ENCODE data around the gene ALK. TPM values are rescaled to one million over a fixed set of nuclear protein-coding genes. Genes with fewer than 3 reads are reported as not detected.

The ALK gene
- total and polyA plus RNA-seq, 2 donors (not counting 1 experiment from before 2014, with no cell fraction given): not detected

DNA sequence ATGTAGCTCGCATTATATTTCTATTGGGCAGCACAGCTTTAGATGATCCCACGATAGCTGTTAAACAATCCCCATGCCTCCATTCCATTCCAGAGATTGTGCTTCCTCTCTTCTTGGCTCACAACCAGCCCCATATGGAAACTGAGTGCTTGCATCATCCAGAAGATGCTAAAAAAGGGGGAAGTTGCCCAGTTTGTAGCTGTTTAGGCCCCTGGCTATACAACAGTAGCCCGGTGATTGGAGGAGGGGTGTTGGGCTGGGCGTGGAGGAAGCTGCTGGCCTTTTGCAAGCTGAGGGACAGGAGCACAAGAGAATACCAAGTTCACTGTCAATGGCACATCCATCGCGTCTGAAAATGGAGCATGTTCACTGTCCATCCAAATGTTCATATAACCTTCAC, 360.2 kb downstream of the ALK start:
- H3K4me1 Mint-ChIP-seq: no peaks in the 10 kb centered on the region
- TF ChIP-seq, protein P1, sequence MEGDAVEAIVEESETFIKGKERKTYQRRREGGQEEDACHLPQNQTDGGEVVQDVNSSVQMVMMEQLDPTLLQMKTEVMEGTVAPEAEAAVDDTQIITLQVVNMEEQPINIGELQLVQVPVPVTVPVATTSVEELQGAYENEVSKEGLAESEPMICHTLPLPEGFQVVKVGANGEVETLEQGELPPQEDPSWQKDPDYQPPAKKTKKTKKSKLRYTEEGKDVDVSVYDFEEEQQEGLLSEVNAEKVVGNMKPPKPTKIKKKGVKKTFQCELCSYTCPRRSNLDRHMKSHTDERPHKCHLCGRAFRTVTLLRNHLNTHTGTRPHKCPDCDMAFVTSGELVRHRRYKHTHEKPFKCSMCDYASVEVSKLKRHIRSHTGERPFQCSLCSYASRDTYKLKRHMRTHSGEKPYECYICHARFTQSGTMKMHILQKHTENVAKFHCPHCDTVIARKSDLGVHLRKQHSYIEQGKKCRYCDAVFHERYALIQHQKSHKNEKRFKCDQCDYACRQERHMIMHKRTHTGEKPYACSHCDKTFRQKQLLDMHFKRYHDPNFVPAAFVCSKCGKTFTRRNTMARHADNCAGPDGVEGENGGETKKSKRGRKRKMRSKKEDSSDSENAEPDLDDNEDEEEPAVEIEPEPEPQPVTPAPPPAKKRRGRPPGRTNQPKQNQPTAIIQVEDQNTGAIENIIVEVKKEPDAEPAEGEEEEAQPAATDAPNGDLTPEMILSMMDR (IDR thresholded peaks at IDR 0.05): no peak
- no peak for TF ChIP-seq EZH2 (IDR thresholded peaks at IDR 0.05; ENCODE audit: borderline replicate concordance, insufficient read depth, low read depth, low read length, poor library complexity, severe bottlenecking)
- CTCF ChIA-PET: no interaction called here
- Histone ChIP-seq H3K9me3 (ENCODE audit: control extremely low read depth in 1 of 3, control insufficient read depth in 2 of 3, insufficient read depth in 1 of 3, low read length in 2 of 3) (no peaks in the 10 kb centered on the region), H3K36me3 (replicated peaks in 1 of 2; ENCODE audit: control extremely low read depth in 1 of 2, control insufficient read depth in 1 of 2, extremely low read depth in 1 of 2, insufficient read depth in 2 of 2, low read length in 1 of 2) (no peaks in the 10 kb centered on the region), H3K27me3 (replicated peaks in 1 of 4; ENCODE audit: control extremely low read depth in 1 of 4, control insufficient read depth in 3 of 4, insufficient read depth in 4 of 4, low read length in 3 of 4) (peaks cover 0 to 1% (median 0%) of the 10 kb centered on the region in 4 experiments), H3K4me1 (ENCODE audit: control insufficient read depth in 2 of 2, insufficient read depth in 2 of 2, low read length in 2 of 2) (no peaks in the 10 kb centered on the region), H2AFZ (ENCODE audit: insufficient read depth, low read depth, low read length, poor library complexity, severe bottlenecking) (no peak overlapping the region), H3K4me2 (replicated peaks; ENCODE audit: low read depth, low read length, poor library complexity, severe bottlenecking) (no peak overlapping the region), H4K20me1 (ENCODE audit: control insufficient read depth, insufficient read depth, low read length, poor library complexity, severe bottlenecking) (no peaks in the 10 kb centered on the region), H3K4me3 (ENCODE audit: control extremely low read depth in 1 of 5, extremely low read depth in 1 of 5, insufficient read depth in 1 of 5, low read depth in 2 of 5, low read length in 4 of 5) (no peak overlapping the region), H3K9ac (ENCODE audit: low read length) (no peak overlapping the region), H3K27ac (ENCODE audit: low read length in 2 of 2) (no peak overlapping the region), H3K79me2 (ENCODE audit: control insufficient read depth, insufficient read depth, low read length) (no peaks in the 10 kb centered on the region)
- no peak overlapping the region for H3K4me3 Mint-ChIP-seq
- intact Hi-C loops (cut with micrococcal nuclease): no loop called here
- ATAC-seq (ENCODE audit: low read depth) (no peak), DNase-seq (no peak)
- H3K27me3 Mint-ChIP-seq: peaks cover 4% of the 10 kb centered on the region
- H3K9me3 Mint-ChIP-seq (ENCODE audit: insufficient read depth): no peaks in the 10 kb centered on the region
- H3K27ac Mint-ChIP-seq: no peak overlapping the region
- POLR2A ChIA-PET: no interaction called here
- WGBS (ENCODE audit: insufficient coverage): 96% methylated on average over 2 of the region's 6 CpGs

GRCh38 chr2:29560566-29560965, 360.8 kb downstream of the ALK start:
- Histone ChIP-seq H3K27me3 (replicated peaks in 1 of 4; ENCODE audit: control extremely low read depth in 1 of 4, control insufficient read depth in 3 of 4, insufficient read depth in 4 of 4, low read length in 3 of 4) (peaks cover 0 to 4% (median 0%) of the 10 kb centered on the region in 4 experiments), H4K20me1 (ENCODE audit: control insufficient read depth, insufficient read depth, low read length, poor library complexity, severe bottlenecking) (no peaks in the 10 kb centered on the region), H2AFZ (ENCODE audit: insufficient read depth, low read depth, low read length, poor library complexity, severe bottlenecking) (no peak overlapping the region), H3K27ac (ENCODE audit: low read length in 2 of 2) (no peak overlapping the region), H3K9ac (ENCODE audit: low read length) (no peak overlapping the region), H3K36me3 (replicated peaks in 1 of 2; ENCODE audit: control extremely low read depth in 1 of 2, control insufficient read depth in 1 of 2, extremely low read depth in 1 of 2, insufficient read depth in 2 of 2, low read length in 1 of 2) (no peaks in the 10 kb centered on the region), H3K4me1 (ENCODE audit: control insufficient read depth in 2 of 2, insufficient read depth in 2 of 2, low read length in 2 of 2) (no peaks in the 10 kb centered on the region), H3K4me3 (ENCODE audit: control extremely low read depth in 1 of 5, extremely low read depth in 1 of 5, insufficient read depth in 1 of 5, low read depth in 2 of 5, low read length in 4 of 5) (no peak overlapping the region), H3K4me2 (replicated peaks; ENCODE audit: low read depth, low read length, poor library complexity, severe bottlenecking) (no peak overlapping the region), H3K79me2 (ENCODE audit: control insufficient read depth, insufficient read depth, low read length) (no peaks in the 10 kb centered on the region), H3K9me3 (ENCODE audit: control extremely low read depth in 1 of 3, control insufficient read depth in 2 of 3, insufficient read depth in 1 of 3, low read length in 2 of 3) (no peaks in the 10 kb centered on the region)
- Mint-ChIP-seq H3K27ac (no peak overlapping the region), H3K27me3 (peaks cover 4% of the 10 kb centered on the region), H3K4me1 (no peaks in the 10 kb centered on the region), H3K4me3 (no peak overlapping the region), H3K9me3 (ENCODE audit: insufficient read depth) (no peaks in the 10 kb centered on the region)
- WGBS (ENCODE audit: insufficient coverage): 100% methylated on average over 2 of the region's 5 CpGs
- TF ChIP-seq, protein P1 (IDR thresholded peaks at IDR 0.05): no peak
- TF ChIP-seq EZH2 (IDR thresholded peaks at IDR 0.05; ENCODE audit: borderline replicate concordance, insufficient read depth, low read depth, low read length, poor library complexity, severe bottlenecking): no peak
- ChIA-PET POLR2A (no interaction called here), CTCF (no interaction called here)
- intact Hi-C loops (cut with micrococcal nuclease): no loop called here
- ATAC-seq (ENCODE audit: low read depth): no peak
- DNase-seq: no peak
